Mononuclear cell (primary cell): ENCODE measurements around the gene ALKBH7. TPM values are rescaled to one million over a fixed set of nuclear protein-coding genes. Genes with fewer than 3 reads are reported as not detected.

ENCODE experiments used
- H3K27me3 ChIP-seq: 2 replicates; pipeline ENCODE4 v1.6.0; 2011; ENCODE audit warnings: low read length, control low read depth; ENCODE audit not compliant: insufficient read depth
- H3K4me1 ChIP-seq: 2 replicates; pipeline ENCODE4 v1.5.1; 2011; ENCODE audit warnings: mild to moderate bottlenecking, low read length, control low read depth; ENCODE audit not compliant: insufficient read depth
- H3K4me3 ChIP-seq: 2 replicates; pipeline ENCODE4 v1.5.1; 2011; ENCODE audit warnings: mild to moderate bottlenecking, low read length, moderate library complexity
- H3K9me3 ChIP-seq: 2 replicates; pipeline ENCODE4 v1.5.1; 2011; ENCODE audit warnings: low read depth, mild to moderate bottlenecking, control low read depth, low read length
- total RNA-seq: library from RNA; depleted of rRNA; stranded (reverse); fragments of >200 nt; gene quantifications from one replicate; pipeline ENCODE4 v1.2.3, GENCODE V29; 2012

Gene ALKBH7
- total RNA-seq, 1 donor, result 45.4 TPM

DNA sequence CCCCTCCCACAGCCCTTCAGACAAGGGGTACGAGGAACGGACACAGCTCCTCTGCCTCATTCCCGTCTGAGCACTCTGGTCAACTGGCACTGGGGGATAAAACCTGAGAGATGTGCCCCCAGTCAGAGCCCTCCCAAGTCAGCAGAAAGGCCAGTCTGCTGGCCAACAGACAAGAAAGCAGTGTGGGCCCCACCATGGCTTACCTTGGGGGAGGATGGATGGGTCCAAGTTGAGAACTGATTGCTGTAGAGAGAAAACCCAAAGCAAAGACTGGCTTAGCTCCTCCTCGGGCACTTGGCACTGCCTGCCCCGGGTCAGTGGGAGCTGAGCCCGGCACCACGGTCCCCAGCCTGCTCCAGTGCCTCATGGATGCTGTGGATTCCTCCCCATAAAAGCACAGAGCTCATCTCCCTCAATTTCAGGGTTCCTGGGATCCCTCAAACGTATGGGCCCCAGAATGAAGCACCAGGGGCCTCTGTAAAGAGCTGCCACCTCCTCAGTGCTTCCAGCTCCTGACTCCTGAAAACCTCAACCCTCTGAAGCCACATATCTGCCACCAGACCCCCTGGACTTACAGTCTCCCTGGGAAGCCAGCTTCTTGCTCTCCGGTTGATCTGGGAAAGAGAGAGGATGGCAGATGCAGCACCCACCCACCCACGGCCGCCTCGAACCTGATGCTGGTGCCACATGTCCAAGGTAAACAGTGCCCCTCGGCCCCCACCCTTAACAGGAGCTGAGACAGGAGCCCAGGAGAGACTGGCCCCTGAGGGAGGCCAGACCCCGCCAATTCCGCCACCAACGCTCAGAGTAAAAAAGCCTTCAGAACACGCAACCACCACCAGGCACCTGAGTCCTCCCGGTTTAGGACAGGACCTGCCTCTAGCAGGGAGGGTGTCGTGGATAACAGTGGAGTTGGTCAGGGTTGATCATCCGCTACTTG is 48.8 kb downstream of the ALKBH7 start:
- H3K27me3 ChIP-seq, result no peaks in the 10 kb centered on the region
- H3K4me3 ChIP-seq, result no peak overlapping the region
- H3K9me3 ChIP-seq, result no peaks in the 10 kb centered on the region
- H3K4me1 ChIP-seq, result peaks cover 30% of the 10 kb centered on the region

DNA sequence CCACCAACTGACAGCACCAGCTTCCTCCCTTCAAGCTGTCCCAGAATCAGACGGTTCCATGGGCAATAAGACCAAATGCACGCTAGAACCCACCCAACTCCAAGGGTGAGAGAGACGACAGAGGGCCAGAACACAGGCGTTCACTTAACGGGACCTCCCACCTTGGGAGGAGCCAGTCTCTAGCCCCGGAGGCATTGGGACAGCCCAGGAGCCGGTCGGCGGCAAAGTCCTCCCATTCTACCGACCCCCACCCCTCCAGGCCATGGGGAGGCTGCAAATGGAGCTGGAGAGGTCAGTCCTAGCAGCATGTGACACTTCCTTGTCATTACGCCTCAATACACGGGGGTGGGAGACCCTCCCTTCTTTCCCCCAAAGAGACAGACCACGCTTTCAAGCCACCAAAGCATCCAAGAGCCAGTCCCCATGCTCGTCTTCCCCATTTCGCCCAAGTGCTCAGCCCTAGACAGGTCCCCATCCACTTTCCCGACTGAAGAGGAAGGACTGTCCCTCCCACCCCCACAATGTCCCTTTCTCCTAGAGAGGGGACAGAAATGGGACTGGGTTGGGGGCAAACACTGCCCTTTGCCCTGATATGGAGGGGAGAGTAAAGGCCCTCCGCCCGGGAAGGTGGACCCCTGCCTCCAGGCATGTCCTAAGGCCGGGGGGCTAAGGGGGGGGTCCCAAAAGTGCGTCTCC is 51.1 kb downstream of the ALKBH7 start:
- Histone ChIP-seq H3K9me3 (no peaks in the 10 kb centered on the region), H3K4me1 (peaks cover 30% of the 10 kb centered on the region), H3K27me3 (no peaks in the 10 kb centered on the region), H3K4me3 (peak overlapping the region; percentile 54)

DNA sequence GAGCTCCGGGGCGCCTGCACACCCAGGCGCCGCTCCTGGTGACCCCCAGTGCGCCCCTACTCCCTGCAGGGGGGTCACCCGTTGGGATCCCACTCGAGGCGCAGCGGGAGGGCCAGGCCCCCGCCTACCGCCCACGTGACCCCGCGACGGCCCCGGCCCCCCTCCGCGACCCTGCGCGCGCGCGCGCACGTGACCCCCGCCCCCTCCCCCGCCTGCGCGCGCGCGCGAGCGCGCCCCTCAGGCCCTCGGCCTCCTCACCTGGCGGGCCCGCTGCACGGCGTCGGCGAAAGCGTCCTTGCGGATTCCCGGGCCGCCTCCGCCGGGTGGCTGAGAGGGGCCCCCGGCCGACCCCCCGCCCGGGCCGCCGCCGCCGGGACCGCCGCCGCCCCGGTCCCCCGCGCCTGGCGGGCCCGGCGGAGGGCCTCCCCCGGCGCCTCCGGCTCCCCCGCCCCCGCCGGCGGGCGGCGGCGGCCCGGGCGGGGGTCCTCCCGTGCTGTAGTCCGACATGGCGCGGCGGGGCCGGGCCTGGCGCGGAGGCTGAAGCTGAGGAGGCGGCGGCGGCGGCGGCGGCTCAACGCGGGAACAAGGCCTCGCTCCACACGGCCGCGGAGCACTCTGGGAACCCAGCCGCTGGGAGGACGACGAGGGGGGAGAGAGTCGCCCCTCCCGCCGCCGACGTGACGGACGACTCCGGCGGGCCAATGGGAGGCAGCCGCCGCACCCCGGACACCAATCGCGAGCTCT is 51.8 kb downstream of the ALKBH7 start, which contains the start of gene KHSRP:
TSS of gene KHSRP (minus strand) at position 617 of the 744 bp plus-strand sequence. CDS start at position 507, 110 bp downstream.
- H3K27me3 ChIP-seq, result no peaks in the 10 kb centered on the region
- H3K4me1 ChIP-seq, result peaks cover 31% of the 10 kb centered on the region
- peak within 1 kb of the TSS; percentile 54 for H3K4me3 ChIP-seq
- H3K9me3 ChIP-seq, result no peaks in the 10 kb centered on the region

Other genes with a start within 250 kb of the ALKBH7 start
- not detected for gene ACSBG2, start 237.1 kb upstream of the ALKBH7 start, total RNA-seq
- 4.4 TPM for gene MLLT1, start 92.8 kb upstream of the ALKBH7 start, total RNA-seq
- gene ACER1, start 39.2 kb upstream of the ALKBH7 start, total RNA-seq, result 0.42 TPM
- gene CLPP, start 11.3 kb upstream of the ALKBH7 start, total RNA-seq, result 31.3 TPM
- 1.0 TPM for gene PSPN, start 3.1 kb downstream of the ALKBH7 start, total RNA-seq
- gene GTF2F1, start 20.4 kb downstream of the ALKBH7 start, total RNA-seq, result 35.5 TPM
- 65.9 TPM for gene KHSRP, start 52.0 kb downstream of the ALKBH7 start, total RNA-seq
- gene SLC25A41, start 61.0 kb downstream of the ALKBH7 start, total RNA-seq, result not detected
- gene SLC25A23, start 87.0 kb downstream of the ALKBH7 start, total RNA-seq, result 5.9 TPM
- gene CRB3, start 91.5 kb downstream of the ALKBH7 start, total RNA-seq, result 4.0 TPM
- 23.9 TPM for gene DENND1C, start 109.0 kb downstream of the ALKBH7 start, total RNA-seq
- gene TUBB4A, start 129.5 kb downstream of the ALKBH7 start, total RNA-seq, result 0.10 TPM
- 10.5 TPM for gene TNFSF9, start 158.2 kb downstream of the ALKBH7 start, total RNA-seq
- 1.4 TPM for gene CD70, start 218.4 kb downstream of the ALKBH7 start, total RNA-seq